OCI-LY7 (cell line): Measurements from ENCODE around the gene POR. TPM values are rescaled to one million over a fixed set of nuclear protein-coding genes. Genes with fewer than 3 reads are reported as not detected.

ENCODE experiments used
- BruUV-seq: library from RNA; stranded (reverse); fragments of 400-500 nt; replicated peaks from 2 replicates; lab custom pipeline; 2021; lab: Mats Ljungman, UMichigan
- CTCF ChIA-PET: fragments of 300-600 bp; sonication (Branson Sonifier 250); formaldehyde crosslinking; loops from one replicate; lab custom pipeline; 2022; ENCODE audit warnings: antibody characterized with exemption; ENCODE audit not compliant: unreplicated experiment; lab: Charles Lee
- POLR2A ChIA-PET: fragments of 300-600 bp; sonication (Branson Sonifier 250); formaldehyde crosslinking; loops from one replicate; lab custom pipeline; 2022; ENCODE audit warnings: antibody characterized with exemption; lab: Charles Lee
- DNase-seq: peaks from one replicate; pipeline ENCODE4 v3.0.0-alpha.2; 2015; ENCODE audit warnings: low spot score
- H2AFZ ChIP-seq: fragments of 200-600 bp; sonication (generic), shearing (Covaris generic); 2 replicates; pipeline ENCODE4 v1.6.1; 2014; ENCODE audit warnings: mild to moderate bottlenecking, antibody characterized with exemption, low read length, moderate library complexity
- H3K27ac ChIP-seq: fragments of 200-600 bp; sonication (generic); 2 replicates; pipeline ENCODE4 v1.5.1; 2014; ENCODE audit warnings: mixed run types, low read depth, mild to moderate bottlenecking, moderate library complexity, low read length, inconsistent platforms; ENCODE audit not compliant: poor library complexity, severe bottlenecking
- H3K36me3 ChIP-seq: fragments of 200-600 bp; sonication (generic); 2 replicates; pipeline ENCODE4 v1.6.1; 2014; ENCODE audit warnings: mild to moderate bottlenecking, antibody characterized with exemption, low read length, moderate library complexity, mixed read lengths; ENCODE audit not compliant: insufficient read depth
- H3K4me1 ChIP-seq: fragments of 200-600 bp; sonication (generic); 2 replicates; pipeline ENCODE4 v1.5.1; 2014; ENCODE audit warnings: mild to moderate bottlenecking, low read length; ENCODE audit not compliant: insufficient read depth, poor library complexity, severe bottlenecking
- H3K4me2 ChIP-seq: fragments of 200-600 bp; sonication (generic); 2 replicates; pipeline ENCODE4 v1.6.1; 2014; ENCODE audit warnings: mild to moderate bottlenecking, low read length
- H3K4me3 ChIP-seq: fragments of 200-600 bp; sonication (generic); 2 replicates; pipeline ENCODE4 v1.5.1; 2014; ENCODE audit warnings: mild to moderate bottlenecking, low read depth, low read length; ENCODE audit not compliant: poor library complexity, severe bottlenecking
- H3K79me2 ChIP-seq: fragments of 200-600 bp; sonication (generic); 2 replicates; pipeline ENCODE4 v1.6.1; 2016; ENCODE audit warnings: low read depth, mild to moderate bottlenecking, low read length, moderate library complexity, mixed read lengths; ENCODE audit not compliant: insufficient read depth
- H3K9me2 ChIP-seq: fragments of 200-600 bp; sonication (generic); 2 replicates; pipeline ENCODE4 v1.6.1; 2016; ENCODE audit warnings: mild to moderate bottlenecking, low read length, mixed read lengths; ENCODE audit not compliant: insufficient read depth
- H3K9me3 ChIP-seq: fragments of 200-600 bp; sonication (generic); 2 replicates; pipeline ENCODE4 v1.6.1; 2014; ENCODE audit warnings: mild to moderate bottlenecking, mixed run types, low read length, mixed read lengths
- H4K20me1 ChIP-seq: fragments of 200-600 bp; sonication (generic); 2 replicates; pipeline ENCODE4 v1.6.1; 2014; ENCODE audit warnings: mild to moderate bottlenecking, antibody characterized with exemption, low read length, moderate library complexity, mixed read lengths; ENCODE audit not compliant: insufficient read depth
- EZH2phosphoT487 ChIP-seq: fragments of 200-600 bp; sonication (generic); IDR thresholded peaks from 2 replicates; pipeline ENCODE4 v1.6.1; 2018; ENCODE audit warnings: low read depth, borderline replicate concordance, mild to moderate bottlenecking, mixed run types, antibody characterized with exemption, low read length, moderate library complexity, mixed read lengths
- intact Hi-C: fragments of 100-400 bp; cut with micrococcal nuclease; formaldehyde crosslinking; loops from one replicate; pipeline ENCODE4 v1.10.0; 2022; ENCODE audit not compliant: unreplicated experiment
- total RNA-seq, 2 experiments: library from RNA; depleted of rRNA in 1 of 2; stranded (reverse); fragments of >200 nt in 1 of 2; shearing (Covaris generic) in 1 of 2; gene quantifications; 2 replicates each; pipeline ENCODE4 v1.2.3, GENCODE V29; 2014 to 2022
- TF ChIP-seq, protein P1 (sequence below): fragments of 200-600 bp; sonication (generic); conservative IDR thresholded peaks from 2 replicates; pipeline ENCODE4 v1.5.1; 2014; ENCODE audit warnings: mild to moderate bottlenecking, antibody characterized with exemption, low read length, moderate library complexity, mixed read lengths

The POR gene
- total RNA-seq, 2 experiments from 2014 or later: 41.5 to 45.2 TPM

DNA sequence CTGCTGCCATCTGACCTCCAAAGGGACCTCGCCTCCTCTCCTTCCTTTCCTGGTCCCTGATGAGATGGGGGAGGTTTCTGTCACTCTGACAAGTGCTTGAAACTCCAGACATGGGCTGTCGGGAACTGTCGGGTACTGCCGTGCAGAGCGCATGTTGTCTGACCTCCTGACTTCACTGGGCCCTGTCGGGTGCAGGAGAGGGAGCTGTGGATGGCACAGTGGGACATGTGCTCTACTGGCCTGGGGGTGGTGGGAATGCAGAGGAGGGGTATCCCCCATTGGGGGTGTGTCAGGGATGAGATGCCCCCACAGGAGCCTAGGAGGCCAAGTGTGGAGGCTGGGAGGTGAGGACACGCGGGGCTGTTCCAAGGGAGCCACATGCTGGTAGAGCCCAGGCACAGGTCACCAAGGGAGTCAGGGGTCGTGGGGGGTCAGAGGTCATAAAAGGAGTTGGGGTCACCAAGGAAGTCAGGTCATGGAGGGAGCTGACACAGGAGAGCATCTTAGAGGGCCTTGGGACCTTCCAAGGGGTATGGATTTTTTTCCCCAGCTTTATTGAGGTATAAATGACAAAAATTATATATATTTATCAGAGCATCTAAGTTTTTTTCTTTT, 48.5 kb downstream of the POR start:
- ChIA-PET POLR2A (interaction anchor here (0.6 kb wide), 1 partner anchor 55 kb away, joined by 4 read pairs; no protein-coding TSS in a partner anchor), CTCF (no interaction called here)
- H3K79me2 ChIP-seq: no peaks in the 10 kb centered on the region
- H3K36me3 ChIP-seq: no peaks in the 10 kb centered on the region
- no peak for DNase-seq
- no peaks in the 10 kb centered on the region for H4K20me1 ChIP-seq
- H3K4me3 ChIP-seq: no peak overlapping the region
- H2AFZ ChIP-seq: no peak overlapping the region
- H3K9me2 ChIP-seq: no peaks in the 10 kb centered on the region
- TF ChIP-seq EZH2phosphoT487: no peak
- TF ChIP-seq, protein P1, sequence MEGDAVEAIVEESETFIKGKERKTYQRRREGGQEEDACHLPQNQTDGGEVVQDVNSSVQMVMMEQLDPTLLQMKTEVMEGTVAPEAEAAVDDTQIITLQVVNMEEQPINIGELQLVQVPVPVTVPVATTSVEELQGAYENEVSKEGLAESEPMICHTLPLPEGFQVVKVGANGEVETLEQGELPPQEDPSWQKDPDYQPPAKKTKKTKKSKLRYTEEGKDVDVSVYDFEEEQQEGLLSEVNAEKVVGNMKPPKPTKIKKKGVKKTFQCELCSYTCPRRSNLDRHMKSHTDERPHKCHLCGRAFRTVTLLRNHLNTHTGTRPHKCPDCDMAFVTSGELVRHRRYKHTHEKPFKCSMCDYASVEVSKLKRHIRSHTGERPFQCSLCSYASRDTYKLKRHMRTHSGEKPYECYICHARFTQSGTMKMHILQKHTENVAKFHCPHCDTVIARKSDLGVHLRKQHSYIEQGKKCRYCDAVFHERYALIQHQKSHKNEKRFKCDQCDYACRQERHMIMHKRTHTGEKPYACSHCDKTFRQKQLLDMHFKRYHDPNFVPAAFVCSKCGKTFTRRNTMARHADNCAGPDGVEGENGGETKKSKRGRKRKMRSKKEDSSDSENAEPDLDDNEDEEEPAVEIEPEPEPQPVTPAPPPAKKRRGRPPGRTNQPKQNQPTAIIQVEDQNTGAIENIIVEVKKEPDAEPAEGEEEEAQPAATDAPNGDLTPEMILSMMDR: no peak
- no peak overlapping the region for H3K27ac ChIP-seq
- no peaks in the 10 kb centered on the region for H3K9me3 ChIP-seq
- no peaks in the 10 kb centered on the region for H3K4me1 ChIP-seq
- intact Hi-C loops: no loop called here
- H3K4me2 ChIP-seq: no peak overlapping the region
- BruUV-seq: no TSS peak

- no TSS peak for BruUV-seq
- Histone ChIP-seq H3K36me3 (no peaks in the 10 kb centered on the region), H3K9me3 (no peaks in the 10 kb centered on the region), H2AFZ (no peak overlapping the region), H4K20me1 (no peaks in the 10 kb centered on the region), H3K79me2 (no peaks in the 10 kb centered on the region), H3K4me1 (no peaks in the 10 kb centered on the region), H3K4me2 (no peak overlapping the region), H3K9me2 (no peaks in the 10 kb centered on the region), H3K4me3 (no peak overlapping the region), H3K27ac (no peak overlapping the region)
- intact Hi-C loops: no loop called here
- CTCF ChIA-PET: no interaction called here
- POLR2A ChIA-PET: interaction anchor here (1.2 kb wide), 1 partner anchor 31 kb away, joined by 4 read pairs; no protein-coding TSS in a partner anchor
- DNase-seq: no peak
- no peak for TF ChIP-seq EZH2phosphoT487
- TF ChIP-seq, protein P1: no peak
Measured at GRCh38 chr7:75965617-75966016, 50.7 kb downstream of the POR start.
